Right atrium auricular region (tissue), 2 donors: Measurements from ENCODE around the gene VWA5B2. TPM values are rescaled to one million over a fixed set of nuclear protein-coding genes. Genes with fewer than 3 reads are reported as not detected.

Source experiments
- DNase-seq: peaks from one replicate; pipeline ENCODE4 v3.0.0-alpha.2; 2019; ENCODE audit warnings: low spot score
- H3K27ac ChIP-seq, 2 donors: fragments of 200-600 bp; sonication (generic); 1 replicate in 1 of 2; 2 replicates in 1 of 2; pipeline ENCODE4 v1.5.1; 2016 to 2019
- H3K27me3 ChIP-seq, 2 donors: fragments of 200-600 bp; sonication (generic); one replicate each; pipeline versions ENCODE4 v1.5.1 to v1.6.0; 2017 to 2019
- H3K36me3 ChIP-seq: fragments of 200-600 bp; sonication (generic); one replicate; pipeline ENCODE4 v1.5.1; 2016
- H3K4me1 ChIP-seq, 2 donors: fragments of 200-600 bp; sonication (generic); one replicate each; pipeline versions ENCODE4 v1.5.1 to v1.6.0; 2017 to 2019
- H3K4me3 ChIP-seq, 2 donors: fragments of 200-600 bp; sonication (generic); 1 replicate in 1 of 2; 2 replicates in 1 of 2; pipeline ENCODE4 v1.5.1; 2017 to 2019; ENCODE audit warnings: mild to moderate bottlenecking in 1 of 2, moderate library complexity in 1 of 2
- H3K9me3 ChIP-seq, 2 donors: fragments of 200-600 bp; sonication (generic); one replicate each; pipeline ENCODE4 v1.5.1; 2019
- total RNA-seq, 2 donors: library from RNA; depleted of rRNA; stranded (reverse); fragments of >200 nt; gene quantifications; one replicate each; pipeline ENCODE4 v1.1.0, GENCODE V29; 2016
- TF ChIP-seq, protein P1 (sequence below), 2 donors: fragments of 200-600 bp; sonication (generic); IDR thresholded peaks; one replicate each; pipeline ENCODE4 v1.5.1; 2019; ENCODE audit warnings: antibody characterized with exemption in 2 of 2

Gene VWA5B2
- total RNA-seq, 2 donors from 2014 or later, result not detected

DNA sequence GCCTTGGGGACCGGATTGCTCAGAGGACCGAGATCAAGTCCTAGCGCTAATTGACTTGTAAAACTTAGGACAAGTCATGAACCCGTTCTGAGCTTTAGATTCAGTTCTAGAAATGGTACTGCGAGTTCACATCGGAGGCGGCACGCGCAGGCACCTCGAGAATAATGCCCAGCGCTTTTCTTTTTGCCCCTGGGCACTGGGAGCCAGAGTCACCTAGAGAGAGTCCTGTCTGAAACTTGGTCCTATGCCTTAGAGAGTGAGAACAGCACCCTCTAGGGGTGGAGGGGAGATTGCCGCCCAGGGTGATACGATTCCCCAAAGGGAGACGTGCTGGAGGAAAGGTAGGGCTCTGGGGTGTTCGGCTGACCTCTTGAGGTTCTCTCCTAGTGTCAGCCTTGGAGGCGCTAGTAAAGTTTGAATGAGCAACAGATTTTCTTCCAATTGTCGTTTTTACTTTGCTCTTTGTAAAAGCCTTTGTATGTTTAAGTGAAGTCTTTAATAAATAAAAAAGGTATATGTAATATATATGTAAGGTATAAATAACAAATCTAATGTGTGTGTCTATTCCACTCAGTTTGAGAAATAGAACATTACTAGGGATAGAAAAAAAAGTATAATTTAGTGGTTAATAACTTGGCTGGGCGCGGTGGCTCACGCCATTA is 20.9 kb downstream of the VWA5B2 start:
- peaks cover 4% of the 10 kb centered on the region for H3K36me3 ChIP-seq
- H3K9me3 ChIP-seq, result no peaks in the 10 kb centered on the region
- peak; percentile 90 for DNase-seq
- H3K27me3 ChIP-seq, result no peaks in the 10 kb centered on the region
- peak overlapping the region; percentile 63 to 86 for H3K27ac ChIP-seq
- TF ChIP-seq, protein P1, sequence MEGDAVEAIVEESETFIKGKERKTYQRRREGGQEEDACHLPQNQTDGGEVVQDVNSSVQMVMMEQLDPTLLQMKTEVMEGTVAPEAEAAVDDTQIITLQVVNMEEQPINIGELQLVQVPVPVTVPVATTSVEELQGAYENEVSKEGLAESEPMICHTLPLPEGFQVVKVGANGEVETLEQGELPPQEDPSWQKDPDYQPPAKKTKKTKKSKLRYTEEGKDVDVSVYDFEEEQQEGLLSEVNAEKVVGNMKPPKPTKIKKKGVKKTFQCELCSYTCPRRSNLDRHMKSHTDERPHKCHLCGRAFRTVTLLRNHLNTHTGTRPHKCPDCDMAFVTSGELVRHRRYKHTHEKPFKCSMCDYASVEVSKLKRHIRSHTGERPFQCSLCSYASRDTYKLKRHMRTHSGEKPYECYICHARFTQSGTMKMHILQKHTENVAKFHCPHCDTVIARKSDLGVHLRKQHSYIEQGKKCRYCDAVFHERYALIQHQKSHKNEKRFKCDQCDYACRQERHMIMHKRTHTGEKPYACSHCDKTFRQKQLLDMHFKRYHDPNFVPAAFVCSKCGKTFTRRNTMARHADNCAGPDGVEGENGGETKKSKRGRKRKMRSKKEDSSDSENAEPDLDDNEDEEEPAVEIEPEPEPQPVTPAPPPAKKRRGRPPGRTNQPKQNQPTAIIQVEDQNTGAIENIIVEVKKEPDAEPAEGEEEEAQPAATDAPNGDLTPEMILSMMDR (IDR thresholded peaks at IDR 0.05), result peak; percentile 86 to 95
- H3K4me3 ChIP-seq, result peak overlapping the region; percentile 87 to 93
- H3K4me1 ChIP-seq, result peaks cover 0 to 14% of the 10 kb centered on the region in 2 donors

DNA sequence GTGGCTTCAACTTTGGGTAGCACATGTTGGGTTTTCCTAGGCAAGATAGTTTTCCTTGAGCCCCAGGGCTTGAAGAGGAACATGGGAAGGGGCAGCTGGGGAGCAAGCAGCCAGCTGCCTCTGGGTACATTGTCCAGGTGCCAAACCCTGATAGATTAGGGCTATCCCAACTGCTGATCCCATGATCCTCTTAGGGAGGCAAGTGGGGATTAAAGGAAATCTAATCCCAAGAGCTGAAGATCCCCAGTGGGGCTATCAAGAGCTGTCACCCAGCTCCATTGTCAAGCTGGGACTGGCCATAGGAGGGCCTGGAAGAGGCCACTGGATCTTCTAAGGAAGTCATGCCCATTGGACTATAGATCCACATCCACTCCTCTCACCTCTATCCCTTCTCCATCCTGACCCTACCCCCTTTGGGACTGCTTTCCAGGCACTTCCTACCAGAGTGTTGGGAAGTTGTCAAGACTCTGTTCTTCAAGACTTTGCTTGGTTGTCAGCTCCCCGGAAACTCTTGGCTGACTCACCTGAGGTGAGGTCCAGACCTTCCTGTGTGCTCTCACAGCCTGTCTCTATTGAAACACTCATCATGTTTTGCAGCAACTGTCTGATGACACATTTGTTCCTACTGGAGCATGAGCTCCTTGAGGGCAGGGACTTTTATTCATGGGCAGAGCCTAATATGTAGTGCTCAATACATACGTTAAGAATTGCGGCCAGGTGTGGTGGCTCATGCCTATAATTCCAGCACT is 26.1 kb downstream of the VWA5B2 start:
- Histone ChIP-seq H3K4me3 (no peak overlapping the region), H3K4me1 (peaks cover 0 to 10% of the 10 kb centered on the region in 2 donors), H3K27ac (no peak overlapping the region), H3K27me3 (peaks cover 0 to 3% of the 10 kb centered on the region in 2 donors), H3K9me3 (no peaks in the 10 kb centered on the region), H3K36me3 (no peaks in the 10 kb centered on the region)
- TF ChIP-seq, protein P1 (IDR thresholded peaks at IDR 0.05), result no peak
- DNase-seq, result no peak

DNA sequence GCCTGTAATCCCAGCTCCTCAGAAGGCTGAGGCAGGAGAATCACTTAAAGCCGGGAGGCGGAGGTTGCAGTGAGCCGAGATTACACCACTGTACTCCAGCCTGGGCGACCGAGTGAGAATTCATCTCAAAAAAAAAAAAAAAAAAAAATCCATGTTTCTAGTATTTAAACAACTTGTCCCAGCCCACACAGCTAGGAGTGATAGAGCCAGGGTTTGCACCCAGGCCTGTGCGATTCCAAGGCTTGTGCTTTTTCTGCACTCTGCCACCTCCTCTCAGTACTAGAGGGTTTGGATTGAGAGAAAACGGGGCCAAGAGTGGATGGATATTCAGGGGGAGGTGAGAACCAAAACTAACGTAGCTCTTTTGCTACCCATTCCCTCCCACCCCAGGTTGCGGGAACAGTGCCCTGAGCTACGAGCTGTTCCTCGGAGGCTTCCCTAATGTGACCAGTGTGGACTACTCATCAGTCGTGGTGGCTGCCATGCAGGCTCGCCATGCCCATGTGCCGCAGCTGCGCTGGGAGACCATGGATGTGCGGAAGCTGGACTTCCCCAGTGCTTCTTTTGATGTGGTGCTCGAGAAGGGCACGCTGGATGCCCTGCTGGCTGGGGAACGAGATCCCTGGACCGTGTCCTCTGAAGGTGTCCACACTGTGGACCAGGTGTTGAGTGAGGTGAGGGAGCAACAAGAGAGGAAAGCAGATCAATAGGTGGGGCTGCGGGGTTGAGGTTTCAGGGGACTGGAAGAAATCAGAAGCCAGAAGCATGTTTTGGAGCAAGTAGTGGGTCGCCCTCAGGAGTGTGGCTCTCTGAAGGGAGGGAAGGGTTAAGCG is 27.9 kb downstream of the VWA5B2 start:
- DNase-seq, result no peak
- H3K27me3 ChIP-seq, result peaks cover 0 to 12% of the 10 kb centered on the region in 2 donors
- H3K27ac ChIP-seq, result no peak overlapping the region
- peaks cover 0 to 26% of the 10 kb centered on the region in 2 donors for H3K4me1 ChIP-seq
- no peak overlapping the region for H3K4me3 ChIP-seq
- no peaks in the 10 kb centered on the region for H3K36me3 ChIP-seq
- H3K9me3 ChIP-seq, result no peaks in the 10 kb centered on the region
- TF ChIP-seq, protein P1 (IDR thresholded peaks at IDR 0.05), result no peak

DNA sequence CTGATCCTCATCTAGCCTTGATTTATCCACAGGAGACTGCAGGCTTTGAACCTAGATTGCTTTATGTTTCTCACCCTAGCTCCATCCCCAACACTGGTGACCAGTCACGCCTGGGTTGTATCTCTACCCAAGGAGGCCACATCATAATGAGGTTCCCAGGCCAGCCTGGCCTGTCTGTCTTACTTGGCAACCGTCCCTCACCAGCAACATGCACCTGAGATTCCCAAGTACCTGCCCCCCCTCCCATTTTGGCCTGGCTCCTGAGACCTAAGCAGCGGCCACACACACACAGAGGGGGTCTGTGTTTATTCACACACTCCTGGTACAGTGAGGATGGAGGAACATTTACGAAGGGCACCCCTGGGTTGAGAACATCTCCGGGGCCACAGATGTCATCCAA is 29.5 kb downstream of the VWA5B2 start:
- peaks cover 0 to 32% of the 10 kb centered on the region in 2 donors for H3K4me1 ChIP-seq
- no peaks in the 10 kb centered on the region for H3K36me3 ChIP-seq
- peaks cover 3 to 23% of the 10 kb centered on the region in 2 donors for H3K27me3 ChIP-seq
- no peak overlapping the region for H3K4me3 ChIP-seq
- H3K27ac ChIP-seq, result no peak overlapping the region
- no peak for DNase-seq
- no peaks in the 10 kb centered on the region for H3K9me3 ChIP-seq
- TF ChIP-seq, protein P1 (IDR thresholded peaks at IDR 0.05), result no peak

DNA sequence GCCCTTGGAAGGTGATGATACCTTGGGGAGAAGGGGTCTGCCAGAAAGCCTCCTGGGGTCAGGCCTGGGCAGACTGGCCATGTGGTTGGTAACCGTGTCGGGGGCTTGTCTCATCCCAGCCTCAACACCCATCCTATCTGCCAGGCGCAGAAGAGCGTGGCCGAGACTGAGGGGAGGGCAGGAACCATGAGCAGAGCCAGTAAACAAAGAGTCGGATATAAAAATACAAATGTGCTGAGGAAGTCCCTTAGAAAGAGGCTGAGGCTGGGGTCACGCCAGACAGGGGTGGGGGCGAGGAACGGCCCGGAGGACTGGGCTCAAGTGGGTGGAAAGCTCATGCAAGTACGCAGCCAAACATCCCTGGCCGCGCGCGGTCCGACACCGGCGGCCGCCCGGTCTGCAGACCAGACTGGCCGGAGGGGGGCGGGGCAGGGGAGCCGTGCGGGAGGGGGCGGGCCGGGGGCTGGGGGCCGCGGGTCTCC is 30.1 kb downstream of the VWA5B2 start:
- H3K27ac ChIP-seq, result no peak overlapping the region
- peak overlapping the region in 1 of 2 donors; percentile 31 for H3K4me3 ChIP-seq
- H3K9me3 ChIP-seq, result no peaks in the 10 kb centered on the region
- TF ChIP-seq, protein P1 (IDR thresholded peaks at IDR 0.05), result no peak
- H3K36me3 ChIP-seq, result no peaks in the 10 kb centered on the region
- H3K27me3 ChIP-seq, result peaks cover 3 to 23% of the 10 kb centered on the region in 2 donors
- H3K4me1 ChIP-seq, result peaks cover 0 to 32% of the 10 kb centered on the region in 2 donors
- DNase-seq, result no peak
